H1 (cell line): ENCODE data around the gene BTAF1. TPM values are rescaled to one million over a fixed set of nuclear protein-coding genes. Genes with fewer than 3 reads are reported as not detected.

Experiments
- BRCA1 ChIP-seq: IDR thresholded peaks from 2 replicates; pipeline ENCODE4 v1.6.1; 2012; ENCODE audit warnings: low read depth, low read length, improper control_type of control experiment
- EGR1 ChIP-seq: IDR thresholded peaks from 2 replicates; pipeline ENCODE4 v1.6.1; 2011; ENCODE audit warnings: low read depth, low read length, borderline replicate concordance
- MAFK ChIP-seq: IDR thresholded peaks from 2 replicates; pipeline ENCODE4 v1.6.1; 2012; ENCODE audit warnings: low read depth, mild to moderate bottlenecking, improper control_type of control experiment, low read length
- SP1 ChIP-seq: IDR thresholded peaks from 2 replicates; pipeline ENCODE4 v1.6.1; 2011; ENCODE audit warnings: low read depth, low read length
- polyA plus RNA-seq, 7 experiments: library from polyadenylated mRNA; depleted of rRNA in 3 of 7; stranded (reverse) in 5 of 7; unstranded in 2 of 7; fragments of >200 nt in 5 of 7; fragments of 200-250 nt in 2 of 7; gene quantifications; 1 replicate in 5 of 7; 2 replicates in 1 of 7; 4 replicates in 1 of 7; pipeline versions ENCODE4 v1.2.1 to v1.2.3, GENCODE V29; 2011 to 2013; ENCODE audit warnings: missing spikeins in 2 of 7, mixed read lengths in 2 of 7
- total RNA-seq: library from RNA; stranded (reverse); fragmentation: NEBNext Ultra II Directional; extraction: Animal tissue kit (Norgen Biotek cat#: 25700); gene quantifications from 2 replicates; pipeline ENCODE4 v1.2.1, GENCODE V29; 2021
- TF ChIP-seq, protein P1 (sequence below): IDR thresholded peaks from 2 replicates; pipeline ENCODE4 v1.6.1; 2011; ENCODE audit warnings: low read length, improper control_type of control experiment
- TF ChIP-seq, protein P2 (sequence below): IDR thresholded peaks from 2 replicates; pipeline ENCODE4 v1.6.1; 2012; ENCODE audit warnings: inconsistent platforms

Gene BTAF1
- total and polyA plus RNA-seq, 2 of the 8 experiments (the other 6 are each of a cell fraction or from before 2014, with no cell fraction given) = 24.5 to 39.1 TPM

DNA sequence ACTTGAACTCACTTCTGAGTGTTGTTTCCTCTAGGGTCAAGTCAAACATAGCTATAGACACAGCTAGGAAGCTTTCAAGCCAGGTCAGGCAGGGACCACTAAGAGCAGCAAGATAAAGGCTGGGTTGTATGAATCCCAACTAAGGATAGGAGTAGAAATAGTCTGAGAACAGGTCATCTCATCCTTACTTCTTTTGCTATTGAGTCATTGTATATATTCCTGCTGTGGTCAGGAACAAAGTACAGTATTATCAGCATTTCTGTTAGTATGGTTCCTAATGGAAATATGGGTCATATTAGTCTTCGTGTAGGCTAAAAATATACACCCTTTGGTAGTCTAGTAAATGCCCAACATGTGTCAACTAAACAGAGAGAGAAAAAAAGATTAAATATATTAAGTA lies 145.3 kb downstream of the BTAF1 start (continued):
- TF ChIP-seq, protein P1, sequence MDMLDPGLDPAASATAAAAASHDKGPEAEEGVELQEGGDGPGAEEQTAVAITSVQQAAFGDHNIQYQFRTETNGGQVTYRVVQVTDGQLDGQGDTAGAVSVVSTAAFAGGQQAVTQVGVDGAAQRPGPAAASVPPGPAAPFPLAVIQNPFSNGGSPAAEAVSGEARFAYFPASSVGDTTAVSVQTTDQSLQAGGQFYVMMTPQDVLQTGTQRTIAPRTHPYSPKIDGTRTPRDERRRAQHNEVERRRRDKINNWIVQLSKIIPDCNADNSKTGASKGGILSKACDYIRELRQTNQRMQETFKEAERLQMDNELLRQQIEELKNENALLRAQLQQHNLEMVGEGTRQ = no peak
- TF ChIP-seq SP1 (no peak), MAFK (no peak), BRCA1 (no peak), EGR1 (no peak)
- TF ChIP-seq, protein P2, sequence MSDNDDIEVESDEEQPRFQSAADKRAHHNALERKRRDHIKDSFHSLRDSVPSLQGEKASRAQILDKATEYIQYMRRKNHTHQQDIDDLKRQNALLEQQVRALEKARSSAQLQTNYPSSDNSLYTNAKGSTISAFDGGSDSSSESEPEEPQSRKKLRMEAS = no peak
